CD4-positive, alpha-beta T cell treated with Interleukin-6 at 100 ng/mL for 8 hours (primary cell): Measurements from ENCODE around the gene ARHGEF1.

Experiments
- DNase-seq: peaks from one replicate; pipeline ENCODE4 v3.0.0-alpha.2; 2020; ENCODE audit warnings: mixed read lengths, low spot score

The ARHGEF1 gene

DNA sequence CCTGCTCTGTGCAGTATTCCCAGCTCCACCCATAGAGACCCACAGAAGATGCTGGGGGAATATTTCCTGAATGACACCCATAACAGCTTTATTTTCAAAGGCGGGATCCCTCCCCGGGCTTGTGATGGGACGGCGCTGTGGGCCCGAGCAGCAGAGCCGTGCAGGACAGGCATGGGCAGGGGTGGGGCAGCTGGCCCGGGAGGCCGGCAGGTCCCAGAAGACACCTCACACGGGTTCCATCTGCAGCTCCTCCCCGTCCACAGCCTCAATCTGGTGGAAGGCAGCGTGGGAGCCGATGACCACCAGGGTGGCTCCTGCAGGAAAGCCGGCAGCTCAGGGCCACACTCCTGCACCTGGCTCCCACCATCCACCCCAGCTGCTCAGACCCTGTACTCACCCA, 73.6 kb downstream of the ARHGEF1 start:
- no peak for DNase-seq
